Measurements from ENCODE around the gene CELSR1. TPM values are rescaled to one million over a fixed set of nuclear protein-coding genes. Genes with fewer than 3 reads are reported as not detected.
A peak's percentile ranks its signal among the peaks of the same experiment; 100 is the strongest.

The CELSR1 gene
- total and polyA plus RNA-seq, 7 donors = 0.23 to 5.0 (median 0.82) TPM

- Histone ChIP-seq H3K4me1 (peaks cover 0 to 9% (median 8%) of the 10 kb centered on the region in 4 donors), H3K9me3 (peaks cover 0 to 6% (median 3%) of the 10 kb centered on the region in 4 donors), H3K4me3 (no peak overlapping the region), H3K27me3 (no peaks in the 10 kb centered on the region), H3K36me3 (no peaks in the 10 kb centered on the region), H3K27ac (no peak overlapping the region)
- no peak for TF ChIP-seq CTCF (IDR thresholded peaks at IDR 0.05)
- no peak for TF ChIP-seq EP300 (IDR thresholded peaks at IDR 0.05)
- no peak for TF ChIP-seq POLR2AphosphoS5 (IDR thresholded peaks at IDR 0.05)
- no peak for TF ChIP-seq POLR2A (IDR thresholded peaks at IDR 0.05)
- peak; percentile 36 for DNase-seq
- WGBS, 2 donors = 57 to 72% methylated on average over 7 of the region's 7 CpGs
- intact Hi-C loops (cut with DNase I) = no loop called here
These were observed 30.8 kb upstream of the CELSR1 start for GRCh38 chr22:46568102-46568809.

GRCh38 chr22:46567471-46567870 is 30.1 kb upstream of the CELSR1 start:
- H3K27me3 ChIP-seq = no peaks in the 10 kb centered on the region
- no peak overlapping the region for H3K4me3 ChIP-seq
- no peak for TF ChIP-seq EP300 (IDR thresholded peaks at IDR 0.05)
- no peak for TF ChIP-seq CTCF (IDR thresholded peaks at IDR 0.05)
- no peak for TF ChIP-seq POLR2AphosphoS5 (IDR thresholded peaks at IDR 0.05)
- TF ChIP-seq POLR2A (IDR thresholded peaks at IDR 0.05) = no peak
- H3K4me1 ChIP-seq = peaks cover 0 to 10% (median 9%) of the 10 kb centered on the region in 4 donors
- intact Hi-C loops (cut with DNase I) = no loop called here
- 91 to 95% methylated on average over 1 of the region's 1 CpG for WGBS, 2 donors
- no peak overlapping the region for H3K27ac ChIP-seq
- H3K36me3 ChIP-seq = no peaks in the 10 kb centered on the region
- DNase-seq = no peak
- peaks cover 0 to 6% (median 3%) of the 10 kb centered on the region in 4 donors for H3K9me3 ChIP-seq

GRCh38 chr22:46564084-46564714 is 26.8 kb upstream of the CELSR1 start:
- intact Hi-C loops (cut with DNase I) = no loop called here
- Histone ChIP-seq H3K27ac (no peak overlapping the region), H3K4me3 (no peak overlapping the region), H3K36me3 (no peaks in the 10 kb centered on the region), H3K27me3 (no peaks in the 10 kb centered on the region), H3K4me1 (peaks cover 0 to 10% (median 9%) of the 10 kb centered on the region in 4 donors), H3K9me3 (no peaks in the 10 kb centered on the region)
- WGBS, 2 donors = 52 to 71% methylated on average over 9 of the region's 9 CpGs
- TF ChIP-seq CTCF (IDR thresholded peaks at IDR 0.05) = no peak
- no peak for TF ChIP-seq POLR2AphosphoS5 (IDR thresholded peaks at IDR 0.05)
- no peak for TF ChIP-seq POLR2A (IDR thresholded peaks at IDR 0.05)
- no peak for TF ChIP-seq EP300 (IDR thresholded peaks at IDR 0.05)
- peak; percentile 69 for DNase-seq

GRCh38 chr22:46563381-46564083 is 26.1 kb upstream of the CELSR1 start:
- H3K9me3 ChIP-seq = no peaks in the 10 kb centered on the region
- DNase-seq = peak; percentile 81
- H3K36me3 ChIP-seq = no peaks in the 10 kb centered on the region
- peak overlapping the region in 1 of 4 donors; percentile 9 for H3K27ac ChIP-seq
- intact Hi-C loops (cut with DNase I) = no loop called here
- 8 to 26% methylated on average over 20 of the region's 20 CpGs for WGBS, 2 donors
- H3K4me3 ChIP-seq = no peak overlapping the region
- TF ChIP-seq POLR2A (IDR thresholded peaks at IDR 0.05) (no peak), CTCF (IDR thresholded peaks at IDR 0.05) (peak; percentile 48 to 83 (median 76))
- peaks cover 0 to 10% (median 9%) of the 10 kb centered on the region in 4 donors for H3K4me1 ChIP-seq
- no peaks in the 10 kb centered on the region for H3K27me3 ChIP-seq

Data from sigmoid colon (tissue), 7 donors.